GM18870 (cell line): ENCODE measurements around the gene FXYD1.
"Not testable (repeated sequence)": the region's sequence is repeated elsewhere in the genome, so short reads cannot be mapped to it uniquely, and the experiment has no call there.

ENCODE experiments used
- ATAC-seq: cut with Tn5 transposase; IDR thresholded peaks from one replicate; pipeline ENCODE4 v1.9.1; 2021; ENCODE audit warnings: moderate library complexity; ENCODE audit not compliant: unreplicated experiment

FXYD1 gene

GRCh38 chr19:35138305-35138892 is at the start of gene FXYD1:
FXYD1 (plus strand) TSS chr19:35138824; CDS start chr19:35140080, 1,256 bp downstream.
- ATAC-seq = no peak

- no peak for ATAC-seq
Observed at GRCh38 chr19:35089554-35089953, 49.1 kb upstream of the FXYD1 start.

GRCh38 chr19:35090160-35090505 is 48.5 kb upstream of the FXYD1 start:
- no peak for ATAC-seq

- ATAC-seq = no peak
Observed at GRCh38 chr19:35090506-35091214, 48.0 kb upstream of the FXYD1 start.

- no peak for ATAC-seq
Observed at GRCh38 chr19:35093430-35093829, 45.2 kb upstream of the FXYD1 start.

GRCh38 chr19:35093941-35094647 is 44.5 kb upstream of the FXYD1 start:
- no peak for ATAC-seq

- ATAC-seq = no peak
Observed at GRCh38 chr19:35094656-35095055, 44.0 kb upstream of the FXYD1 start.

GRCh38 chr19:35095667-35096368 is 42.8 kb upstream of the FXYD1 start:
- no peak for ATAC-seq

GRCh38 chr19:35098413-35099049 is 40.1 kb upstream of the FXYD1 start:
- no peak for ATAC-seq

GRCh38 chr19:35099155-35099896 is 39.3 kb upstream of the FXYD1 start:
- ATAC-seq = no peak

GRCh38 chr19:35099897-35100275 is 38.7 kb upstream of the FXYD1 start:
- no peak for ATAC-seq

- ATAC-seq = no peak
Observed at GRCh38 chr19:35100588-35101533, 37.8 kb upstream of the FXYD1 start.

GRCh38 chr19:35101949-35102348 is 36.7 kb upstream of the FXYD1 start:
- ATAC-seq = not testable (repeated sequence)

- not testable (repeated sequence) for ATAC-seq
Observed at GRCh38 chr19:35103614-35104013, 35.0 kb upstream of the FXYD1 start.

- ATAC-seq = no peak
Observed at GRCh38 chr19:35104361-35104760, 34.3 kb upstream of the FXYD1 start.

- ATAC-seq = no peak
Observed at GRCh38 chr19:35105047-35105410, 33.6 kb upstream of the FXYD1 start.

- no peak for ATAC-seq
Observed at GRCh38 chr19:35105411-35106290, 33.0 kb upstream of the FXYD1 start.

GRCh38 chr19:35106291-35106583 is 32.4 kb upstream of the FXYD1 start:
- no peak for ATAC-seq
